GM23248 (cell line): ENCODE measurements around the gene MMP28. TPM values are rescaled to one million over a fixed set of nuclear protein-coding genes. Genes with fewer than 3 reads are reported as not detected.

ENCODE experiments used
- DNase-seq: peaks from one replicate; pipeline ENCODE4 v3.0.0-alpha.2; 2015
- H2AFZ ChIP-seq: fragments of 200-600 bp; sonication (generic); 2 replicates; pipeline ENCODE4 v1.6.1; 2016; ENCODE audit warnings: antibody characterized with exemption
- H3F3A ChIP-seq: fragments of 200-600 bp; sonication (generic); 2 replicates; pipeline ENCODE4 v1.6.1; 2016; ENCODE audit warnings: mild to moderate bottlenecking, antibody characterized with exemption, mixed run types; ENCODE audit not compliant: insufficient read depth
- H3K27ac ChIP-seq: fragments of 200-600 bp; sonication (generic); 2 replicates; pipeline ENCODE4 v1.5.1; 2016; ENCODE audit warnings: mild to moderate bottlenecking
- H3K27me3 ChIP-seq: fragments of 200-600 bp; sonication (generic); replicated peaks from 2 replicates; pipeline ENCODE4 v1.6.1; 2016; ENCODE audit warnings: mild to moderate bottlenecking; ENCODE audit not compliant: insufficient read depth
- H3K36me3 ChIP-seq: fragments of 200-600 bp; sonication (generic); 2 replicates; pipeline ENCODE4 v1.6.1; 2016; ENCODE audit warnings: low read depth, mild to moderate bottlenecking
- H3K4me1 ChIP-seq: fragments of 200-600 bp; sonication (generic); 2 replicates; pipeline ENCODE4 v1.6.1; 2016; ENCODE audit warnings: mild to moderate bottlenecking; ENCODE audit not compliant: insufficient read depth
- H3K4me2 ChIP-seq: fragments of 200-600 bp; sonication (generic); one replicate; pipeline ENCODE4 v1.6.1; 2016; ENCODE audit warnings: mild to moderate bottlenecking; ENCODE audit not compliant: unreplicated experiment
- H3K4me3 ChIP-seq: fragments of 200-600 bp; sonication (generic); 2 replicates; pipeline ENCODE4 v1.5.1; 2016; ENCODE audit warnings: mild to moderate bottlenecking
- H3K79me2 ChIP-seq: fragments of 200-600 bp; sonication (generic); 2 replicates; pipeline ENCODE4 v1.6.1; 2016; ENCODE audit warnings: mild to moderate bottlenecking; ENCODE audit not compliant: insufficient read depth
- H3K9ac ChIP-seq: fragments of 200-600 bp; sonication (generic); 2 replicates; pipeline ENCODE4 v1.6.1; 2016; ENCODE audit warnings: mild to moderate bottlenecking
- H3K9me2 ChIP-seq: fragments of 200-600 bp; sonication (generic); 2 replicates; pipeline ENCODE4 v1.6.1; 2016; ENCODE audit warnings: mixed run types, mild to moderate bottlenecking, moderate library complexity; ENCODE audit not compliant: insufficient read depth
- H3K9me3 ChIP-seq: fragments of 200-600 bp; sonication (generic); one replicate; pipeline ENCODE4 v1.6.1; 2017; ENCODE audit warnings: low read depth
- H4K20me1 ChIP-seq: fragments of 200-600 bp; sonication (generic); 2 replicates; pipeline ENCODE4 v1.6.0; 2016; ENCODE audit not compliant: insufficient read depth
- EZH2 ChIP-seq: fragments of 200-600 bp; sonication (generic); IDR thresholded peaks from 2 replicates; pipeline ENCODE4 v1.6.1; 2018; ENCODE audit warnings: antibody characterized with exemption, mild to moderate bottlenecking; ENCODE audit not compliant: insufficient read depth, poor library complexity, severe bottlenecking
- EZH2phosphoT487 ChIP-seq: fragments of 200-600 bp; sonication (generic); IDR thresholded peaks from 2 replicates; pipeline ENCODE4 v1.6.1; 2018; ENCODE audit warnings: antibody characterized with exemption, moderate library complexity, mild to moderate bottlenecking, low read depth; ENCODE audit not compliant: insufficient read depth
- WGBS, 2 experiments: methylation state at CpG; one replicate each; pipeline ENCODE4 v1.1.6; 2015 to 2017; ENCODE audit warnings: low lambda C conversion rate in 2 of 2, low coverage in 1 of 2; ENCODE audit errors: missing lambda C conversion rate in 2 of 2; 5-methylcytosine and 5-hydroxymethylcytosine counted together
- in situ Hi-C: fragments of 300-500 bp; cut with MboI; formaldehyde crosslinking; loops from 2 replicates; pipeline ENCODE4 v1.15.0; 2020
- polyA plus RNA-seq: library from polyadenylated mRNA; unstranded; fragments of >200 nt; fragmentation: Nextera tagmentation; extraction: Ambion mirVana; gene quantifications from 2 replicates; pipeline ENCODE4 v1.2.1, GENCODE V29; 2016
- total RNA-seq: library from RNA; depleted of rRNA; stranded (reverse); fragments of >200 nt; shearing (Covaris generic); gene quantifications from 2 replicates; pipeline ENCODE4 v1.2.3, GENCODE V29; 2014

The MMP28 gene
- total and polyA plus RNA-seq, 2 experiments from 2014 or later, result not detected

DNA sequence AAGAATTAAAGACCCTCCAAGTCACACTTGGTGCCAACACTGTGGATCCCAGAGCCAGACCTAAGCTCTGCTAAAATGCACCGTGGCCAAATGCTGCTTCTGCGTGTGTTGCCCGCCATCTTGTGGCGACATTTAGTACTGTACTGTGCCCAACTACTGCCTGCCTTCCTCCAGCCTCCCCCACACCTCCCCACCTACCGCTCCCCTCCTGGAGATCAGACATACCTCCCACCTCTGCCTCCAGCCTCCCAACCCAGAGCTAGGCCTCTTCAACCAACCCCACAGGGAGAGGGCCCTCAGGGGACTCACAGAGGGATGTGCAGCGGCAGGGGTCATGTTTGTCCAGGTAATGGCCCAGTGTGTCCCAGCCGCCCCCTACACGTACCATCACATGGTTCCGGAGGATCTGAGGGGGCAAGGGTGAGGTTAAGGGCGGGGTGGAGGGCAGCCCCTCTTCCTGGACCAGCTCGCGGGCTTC is 47.9 kb downstream of the MMP28 start:
- H3K4me3 ChIP-seq, result no peak overlapping the region
- H3K27me3 ChIP-seq, result no peaks in the 10 kb centered on the region; the same call in 1 of the 2 replicates
- no peak overlapping the region for H3K9ac ChIP-seq
- no peaks in the 10 kb centered on the region for H3K79me2 ChIP-seq
- H3K27ac ChIP-seq, result no peak overlapping the region
- WGBS, 2 experiments, result 28 to 29% methylated on average over 12 of the region's 12 CpGs
- H3K9me3 ChIP-seq, result no peaks in the 10 kb centered on the region
- TF ChIP-seq EZH2 (no peak), EZH2phosphoT487 (no peak)
- H3K9me2 ChIP-seq, result no peaks in the 10 kb centered on the region
- no peaks in the 10 kb centered on the region for H4K20me1 ChIP-seq
- peak; percentile 88 for DNase-seq
- H3K4me1 ChIP-seq, result peaks cover 9% of the 10 kb centered on the region
- H3F3A ChIP-seq, result no peaks in the 10 kb centered on the region
- H3K36me3 ChIP-seq, result no peaks in the 10 kb centered on the region
- in situ Hi-C loops, result no loop called here
- H3K4me2 ChIP-seq, result no peak overlapping the region
- H2AFZ ChIP-seq, result no peak overlapping the region

DNA sequence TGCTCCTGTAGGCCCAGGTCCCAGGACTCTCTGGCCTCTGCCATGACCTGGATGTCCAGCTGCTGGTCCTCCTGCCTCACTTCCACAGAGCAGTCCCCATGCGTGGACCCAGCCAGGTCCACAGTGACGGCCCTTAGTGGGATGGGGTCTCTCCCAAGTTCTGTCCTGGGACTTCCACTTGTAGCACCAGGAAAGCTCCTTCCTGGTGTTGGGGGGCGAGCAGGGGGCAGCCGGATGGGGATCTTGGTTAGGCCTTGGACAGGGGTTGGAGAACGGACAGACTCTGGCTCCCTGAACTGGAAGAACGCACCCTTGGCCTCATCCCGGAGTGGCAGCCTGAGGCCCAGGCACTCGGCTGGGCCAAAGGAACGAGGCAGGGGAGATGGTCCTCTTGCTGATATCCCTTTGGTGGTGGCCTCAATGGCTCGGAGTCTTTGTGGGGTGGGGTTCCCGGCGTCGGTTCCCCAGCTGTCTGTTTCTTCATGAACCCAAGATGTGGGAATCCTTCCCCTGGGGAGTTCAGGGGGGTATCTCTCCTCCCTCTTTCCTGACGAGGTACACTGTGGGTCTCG is 49.6 kb downstream of the MMP28 start:
- Histone ChIP-seq H3K27ac (no peak overlapping the region), H3K4me2 (no peak overlapping the region), H4K20me1 (no peaks in the 10 kb centered on the region), H3K9me2 (no peaks in the 10 kb centered on the region), H3K4me1 (peaks cover 5% of the 10 kb centered on the region; the same call in 1 of the 2 replicates), H3K4me3 (no peak overlapping the region), H3K9ac (no peak overlapping the region), H3K27me3 (peaks cover 12% of the 10 kb centered on the region), H3K79me2 (no peaks in the 10 kb centered on the region), H3K36me3 (no peaks in the 10 kb centered on the region), H3K9me3 (no peaks in the 10 kb centered on the region), H3F3A (no peaks in the 10 kb centered on the region), H2AFZ (no peak overlapping the region)
- DNase-seq, result no peak
- TF ChIP-seq EZH2phosphoT487 (no peak), EZH2 (no peak)
- in situ Hi-C loops, result no loop called here
- WGBS, 2 experiments, result 68 to 69% methylated on average over 14 to 15 of the region's 15 CpGs

DNA sequence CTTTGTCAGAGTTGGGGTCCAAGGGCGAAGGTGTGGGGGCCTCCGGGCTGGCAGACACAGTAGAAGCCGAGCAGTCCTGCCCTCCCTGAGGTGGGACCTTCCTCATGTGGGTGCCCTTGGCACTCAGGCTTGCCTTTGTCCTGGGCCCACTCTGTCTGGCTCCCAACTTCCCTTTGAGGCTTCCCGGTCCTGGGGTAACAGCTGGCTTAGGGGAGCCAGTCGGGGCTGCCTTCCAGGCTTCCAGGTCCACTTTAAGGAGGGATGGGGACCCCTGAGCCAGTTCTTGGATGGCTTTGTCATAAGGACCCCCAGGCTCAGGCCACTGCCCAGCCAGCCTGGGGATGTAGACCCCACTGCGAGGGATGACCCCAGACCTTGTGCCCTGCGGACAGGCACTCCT is 50.2 kb downstream of the MMP28 start:
- Histone ChIP-seq H3K27me3 (peaks cover 18% of the 10 kb centered on the region), H3K36me3 (no peaks in the 10 kb centered on the region), H3K9me2 (no peaks in the 10 kb centered on the region), H3K9me3 (no peaks in the 10 kb centered on the region), H3K27ac (no peak overlapping the region), H4K20me1 (no peaks in the 10 kb centered on the region), H3K4me1 (peaks cover 1% of the 10 kb centered on the region; the same call in 1 of the 2 replicates), H3K4me2 (no peak overlapping the region), H3K79me2 (no peaks in the 10 kb centered on the region), H3F3A (no peaks in the 10 kb centered on the region), H2AFZ (no peak overlapping the region), H3K4me3 (no peak overlapping the region), H3K9ac (no peak overlapping the region)
- no peak for DNase-seq
- no peak for TF ChIP-seq EZH2
- TF ChIP-seq EZH2phosphoT487, result no peak
- 67 to 71% methylated on average over 6 to 7 of the region's 7 CpGs for WGBS, 2 experiments
- in situ Hi-C loops, result no loop called here

DNA sequence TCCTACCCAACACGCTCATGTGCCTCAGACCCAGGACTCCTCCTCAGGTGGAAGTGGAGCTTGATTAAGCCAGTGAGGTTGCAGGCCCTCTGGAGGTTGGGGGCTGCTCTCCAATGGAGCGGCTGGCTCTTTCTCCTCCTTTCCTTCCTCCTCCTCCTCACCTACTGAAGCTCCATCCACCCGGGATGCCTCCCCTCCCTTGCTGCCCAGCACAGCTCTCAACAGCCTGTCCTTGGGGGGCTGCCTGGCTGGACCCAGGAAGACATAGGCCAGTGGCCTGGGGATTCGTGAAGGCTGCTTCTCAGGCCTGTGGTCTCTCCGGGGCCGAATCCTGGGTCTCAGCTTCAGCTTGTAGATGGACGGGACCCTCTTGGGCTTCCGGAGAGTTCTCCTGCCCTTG is 50.6 kb downstream of the MMP28 start:
- Histone ChIP-seq H3K9me2 (no peaks in the 10 kb centered on the region), H2AFZ (no peak overlapping the region), H3K36me3 (no peaks in the 10 kb centered on the region), H3K79me2 (no peaks in the 10 kb centered on the region), H3K4me1 (no peaks in the 10 kb centered on the region), H3F3A (no peaks in the 10 kb centered on the region), H3K9ac (no peak overlapping the region), H4K20me1 (no peaks in the 10 kb centered on the region), H3K4me2 (no peak overlapping the region), H3K27ac (no peak overlapping the region), H3K27me3 (peaks cover 22% of the 10 kb centered on the region), H3K4me3 (no peak overlapping the region), H3K9me3 (no peaks in the 10 kb centered on the region)
- in situ Hi-C loops, result no loop called here
- 37 to 43% methylated on average over 7 to 8 of the region's 8 CpGs for WGBS, 2 experiments
- DNase-seq, result no peak
- no peak for TF ChIP-seq EZH2
- no peak for TF ChIP-seq EZH2phosphoT487
